Hindlimb muscle (tissue), 1 donor: ENCODE results near the gene SUGP2. TPM values are rescaled to one million over a fixed set of nuclear protein-coding genes. Genes with fewer than 3 reads are reported as not detected.
A peak's percentile ranks its signal among the peaks of the same experiment; 100 is the strongest.
"Not testable (repeated sequence)": the region's sequence is repeated elsewhere in the genome, so short reads cannot be mapped to it uniquely, and the experiment has no call there.

ENCODE experiments used
- DNase-seq: peaks from one replicate; pipeline ENCODE4 v3.0.0-alpha.2; 2013
- polyA plus RNA-seq: library from polyadenylated mRNA; unstranded; fragments of 120-200 nt; gene quantifications from one replicate; pipeline ENCODE4 v1.2.1, GENCODE V29; 2013; ENCODE audit not compliant: insufficient read length

SUGP2 gene
- polyA plus RNA-seq, 1 donor, result 62.8 TPM

GRCh38 chr19:18989316-18989715 is 44.0 kb downstream of the SUGP2 start:
- no peak for DNase-seq

- no peak for DNase-seq
Measured at GRCh38 chr19:18987456-18987855, 45.9 kb downstream of the SUGP2 start.

GRCh38 chr19:18985257-18985656 is 48.1 kb downstream of the SUGP2 start:
- DNase-seq, result peak; percentile 23

- no peak for DNase-seq
Measured at GRCh38 chr19:18984251-18984650, 49.1 kb downstream of the SUGP2 start.

- no peak for DNase-seq
Measured at GRCh38 chr19:18982669-18983068, 50.6 kb downstream of the SUGP2 start.

GRCh38 chr19:18980432-18981020 is 52.8 kb downstream of the SUGP2 start:
- DNase-seq, result no peak

- no peak for DNase-seq
Measured at GRCh38 chr19:18978616-18979015, 54.7 kb downstream of the SUGP2 start.

DNA sequence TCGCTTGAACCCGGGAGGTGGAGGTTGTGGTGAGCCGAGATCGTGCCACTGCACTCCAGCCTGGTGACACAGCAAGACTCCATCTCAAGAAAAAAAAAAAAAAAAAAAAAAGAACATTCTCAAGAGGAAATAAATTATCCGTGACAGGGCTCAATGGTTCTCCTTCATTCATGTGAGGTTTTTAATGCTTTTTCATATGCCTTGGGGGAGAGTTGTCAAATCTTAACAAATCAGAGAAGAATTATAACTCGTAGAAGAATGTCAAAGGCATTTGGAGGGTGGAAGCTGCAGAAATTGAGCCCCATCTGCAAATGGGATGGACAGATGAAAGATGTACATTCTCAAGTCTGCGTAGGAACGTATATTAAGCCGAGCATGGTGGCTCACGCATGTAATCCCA is 57.4 kb downstream of the SUGP2 start:
- DNase-seq, result no peak

DNA sequence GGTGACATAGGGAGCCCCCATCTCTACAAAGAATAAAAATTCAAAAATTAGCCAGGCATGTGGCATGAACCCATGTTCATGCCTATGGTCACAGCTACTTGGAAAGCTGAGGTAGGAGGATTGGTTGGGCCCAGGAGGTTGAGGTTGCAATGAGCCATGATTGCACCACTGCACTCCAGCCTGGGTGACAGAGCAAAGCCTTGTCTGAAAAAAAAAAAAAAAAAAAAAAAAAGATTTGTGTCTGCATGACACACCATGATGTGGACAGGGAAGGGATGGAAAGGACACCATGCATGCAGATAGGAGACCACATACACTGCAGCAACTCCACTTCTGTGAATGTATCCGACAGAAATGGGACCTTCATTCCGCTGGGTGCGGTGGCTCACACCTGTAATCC is 58.3 kb downstream of the SUGP2 start:
- DNase-seq, result no peak

GRCh38 chr19:18972851-18973250 is 60.5 kb downstream of the SUGP2 start:
- DNase-seq, result no peak

DNA sequence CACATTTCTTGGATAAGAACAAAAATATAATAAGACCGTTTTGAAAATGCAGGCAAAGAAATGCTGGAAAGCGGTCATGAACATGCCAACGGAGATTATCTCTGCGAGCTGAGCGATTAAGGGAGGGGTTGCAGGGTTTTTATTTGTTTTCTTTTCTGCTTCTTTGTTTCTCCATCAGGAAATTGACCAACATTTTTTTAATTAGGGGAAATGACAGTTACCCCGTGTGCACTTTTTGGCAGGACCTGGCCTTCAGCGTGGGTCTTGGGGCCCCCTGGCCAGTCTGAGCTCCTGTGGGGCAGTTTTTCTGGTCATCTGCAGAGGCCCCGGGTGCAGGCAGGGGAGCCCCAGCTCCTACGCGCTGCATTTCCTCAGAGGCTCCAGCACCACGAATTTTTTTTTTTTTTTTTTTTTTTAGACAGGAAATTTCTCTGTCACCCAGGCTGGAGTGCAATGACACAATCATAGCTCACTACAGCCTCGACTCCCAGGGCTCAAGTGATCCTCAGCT is 61.0 kb downstream of the SUGP2 start:
- DNase-seq, result no peak

- no peak for DNase-seq
Measured at GRCh38 chr19:18969931-18970659, 63.2 kb downstream of the SUGP2 start.

- peak; percentile 58 for DNase-seq
Measured at GRCh38 chr19:18967358-18968146, 65.8 kb downstream of the SUGP2 start.

- no peak for DNase-seq
Measured at GRCh38 chr19:18966307-18966706, 67.0 kb downstream of the SUGP2 start.

DNA sequence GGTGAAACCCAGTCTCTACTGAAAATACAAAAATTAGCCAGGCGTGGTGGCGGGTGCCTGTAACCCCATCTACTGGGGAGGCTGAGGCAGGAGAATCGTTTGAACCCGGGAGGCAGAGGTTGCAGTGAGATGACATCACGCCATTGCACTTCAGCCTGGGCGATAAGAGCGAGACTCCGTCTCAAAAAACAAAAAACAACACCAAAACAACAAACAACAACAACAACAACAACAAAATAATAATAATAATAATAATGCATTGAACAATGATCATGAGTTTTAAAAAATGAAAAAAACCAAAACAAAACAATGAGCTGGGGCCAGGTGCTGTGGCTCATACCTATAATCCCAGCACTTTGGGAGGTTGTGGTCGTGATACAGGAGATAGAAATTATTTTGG is 69.2 kb downstream of the SUGP2 start:
- no peak for DNase-seq

DNA sequence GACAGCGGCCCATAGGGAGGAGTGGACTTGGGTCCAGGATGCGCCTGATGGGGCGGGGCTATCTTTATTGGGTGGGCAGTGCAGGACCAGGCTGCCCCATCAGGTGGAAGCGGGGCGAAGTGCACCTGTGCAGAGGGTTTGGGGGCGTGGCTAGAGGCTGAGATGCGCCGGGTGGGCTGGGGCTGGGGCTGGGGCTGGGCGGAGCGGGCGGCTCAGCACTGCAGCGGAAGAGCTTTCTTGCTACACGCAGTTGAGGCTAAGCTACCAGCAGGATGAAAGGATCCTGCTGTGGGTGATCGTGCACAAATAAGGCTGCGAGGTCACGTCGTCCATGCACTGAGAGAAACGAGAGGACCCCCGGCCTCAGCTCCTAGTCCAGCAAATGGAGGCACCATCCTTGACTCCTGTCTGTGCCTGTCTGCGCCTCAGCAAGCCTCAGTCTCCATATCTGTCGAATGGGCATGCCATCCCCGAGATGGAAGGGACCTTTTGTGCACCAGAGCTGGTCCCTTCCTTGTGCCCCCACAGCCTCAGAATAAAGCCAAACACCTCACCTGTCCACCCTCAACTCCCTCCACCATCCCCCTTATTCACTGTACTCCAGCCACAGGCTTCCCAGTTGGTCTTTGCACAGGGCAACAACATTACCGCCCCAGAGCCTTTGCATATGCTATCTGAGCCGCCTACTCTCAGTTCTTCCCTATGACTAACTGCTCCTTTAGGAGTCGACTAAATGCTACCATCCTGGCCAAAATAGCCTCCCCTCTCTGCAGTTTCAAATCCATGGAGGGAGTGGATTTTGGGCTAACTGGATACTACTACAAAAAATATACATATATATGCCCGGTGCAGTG is 71.3 kb downstream of the SUGP2 start:
- no peak for DNase-seq

DNA sequence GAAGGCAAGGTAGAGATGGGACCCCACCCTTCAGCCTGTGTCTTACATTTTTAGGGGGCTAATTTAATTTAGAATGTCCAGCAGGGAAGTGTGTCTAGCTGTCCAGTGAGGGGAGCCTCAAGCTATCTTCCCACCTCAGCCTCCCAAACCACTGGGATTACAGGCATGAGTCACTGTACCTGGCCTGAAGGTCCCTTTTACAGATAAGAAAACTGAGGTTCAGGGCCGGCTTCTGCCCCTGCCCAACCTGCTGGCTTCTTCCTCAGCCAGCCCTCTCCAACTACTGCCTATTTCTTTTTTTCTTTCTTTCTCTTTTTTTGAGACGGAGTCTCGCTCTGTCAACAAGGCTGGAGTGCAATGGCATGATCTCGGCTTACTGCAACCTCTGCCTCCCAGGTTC is 72.9 kb downstream of the SUGP2 start:
- DNase-seq, result no peak

DNA sequence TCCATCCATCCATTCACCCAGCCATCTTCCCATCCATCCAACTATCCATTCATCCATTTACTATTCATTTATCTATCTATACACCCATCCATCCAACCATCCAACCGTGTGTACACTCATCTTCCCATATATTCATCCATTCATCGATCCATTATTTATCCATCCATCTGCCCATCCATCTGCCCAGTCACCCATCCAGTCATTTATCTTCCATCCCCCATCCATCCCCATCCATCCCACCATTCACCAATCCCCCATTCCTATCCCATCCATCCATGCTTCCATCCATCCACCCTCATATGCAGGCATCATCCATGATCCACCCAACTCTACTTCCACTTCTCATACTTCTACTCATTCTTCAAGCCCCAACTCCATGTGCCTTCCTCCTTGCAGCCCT is 78.3 kb downstream of the SUGP2 start:
- no peak for DNase-seq

DNA sequence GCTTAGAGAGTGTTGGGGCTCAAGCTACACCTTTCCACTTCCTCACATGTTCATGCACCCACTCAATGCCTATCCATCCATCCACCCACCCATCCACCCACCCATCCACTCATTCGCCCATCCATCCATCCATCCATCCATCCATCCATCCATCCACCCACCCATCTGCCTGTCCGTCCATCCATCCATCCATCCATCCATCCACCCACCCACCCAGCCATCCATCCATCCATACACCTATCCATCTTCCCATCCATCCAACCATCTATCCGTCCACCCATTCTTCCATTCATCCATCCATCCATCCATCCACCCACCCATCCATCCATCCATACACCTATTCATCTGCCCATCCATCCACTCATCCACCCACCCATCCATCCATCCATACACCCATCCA is 79.2 kb downstream of the SUGP2 start:
- DNase-seq, result no peak

GRCh38 chr19:18952364-18953003 is 80.8 kb downstream of the SUGP2 start:
- not testable (repeated sequence) for DNase-seq

- no peak for DNase-seq
Measured at GRCh38 chr19:18951721-18952281, 81.5 kb downstream of the SUGP2 start.

- DNase-seq, result no peak
Measured at GRCh38 chr19:18949858-18950257, 83.5 kb downstream of the SUGP2 start.
